Raji (cell line): ENCODE measurements around the gene TNPO3.

ENCODE experiments used
- POLR2A ChIP-seq: IDR thresholded peaks from 2 replicates; pipeline ENCODE4 v1.6.1; 2011; ENCODE audit warnings: low read depth, low read length, control low read depth; ENCODE audit not compliant: insufficient read depth

The TNPO3 gene

DNA sequence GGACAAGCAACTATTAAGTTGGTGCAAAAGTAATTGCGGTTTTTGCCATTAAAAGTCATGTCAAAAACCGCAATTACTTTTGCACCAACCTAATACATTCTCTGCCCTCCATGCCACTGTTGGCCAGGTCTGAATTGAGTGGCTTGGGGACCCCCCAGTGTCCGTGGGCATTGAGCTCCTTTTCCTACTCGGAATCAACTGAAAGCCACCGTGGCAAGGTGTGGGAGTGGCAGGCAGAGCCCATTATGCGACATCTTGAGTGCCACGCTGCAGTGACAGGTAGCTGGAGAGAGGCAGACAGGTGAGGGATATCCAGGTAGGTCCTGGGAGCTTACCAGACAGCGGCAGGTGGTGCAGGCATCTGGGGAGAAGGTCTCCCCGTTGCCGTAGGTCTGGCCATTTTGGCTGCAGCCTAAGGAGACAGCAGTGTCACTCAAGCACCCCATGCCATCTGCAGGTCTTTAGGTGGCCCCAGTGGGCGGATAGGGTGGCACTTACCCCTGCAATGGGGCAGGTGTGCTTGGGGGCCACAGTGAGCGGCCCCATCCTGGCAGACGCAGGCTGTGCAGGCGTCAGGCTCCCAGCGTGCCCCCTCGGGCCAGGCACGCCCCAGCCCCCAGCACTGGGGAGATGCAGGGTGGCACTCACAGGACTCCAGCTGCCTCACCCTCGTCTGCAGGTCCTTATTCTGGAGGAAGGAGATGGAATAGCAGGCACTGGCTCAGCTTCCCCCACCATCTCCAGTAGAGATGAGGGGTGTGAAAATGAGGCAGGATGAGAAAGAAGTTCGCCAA lies 147.9 kb downstream of the TNPO3 start:
- no peak for TF ChIP-seq POLR2A

DNA sequence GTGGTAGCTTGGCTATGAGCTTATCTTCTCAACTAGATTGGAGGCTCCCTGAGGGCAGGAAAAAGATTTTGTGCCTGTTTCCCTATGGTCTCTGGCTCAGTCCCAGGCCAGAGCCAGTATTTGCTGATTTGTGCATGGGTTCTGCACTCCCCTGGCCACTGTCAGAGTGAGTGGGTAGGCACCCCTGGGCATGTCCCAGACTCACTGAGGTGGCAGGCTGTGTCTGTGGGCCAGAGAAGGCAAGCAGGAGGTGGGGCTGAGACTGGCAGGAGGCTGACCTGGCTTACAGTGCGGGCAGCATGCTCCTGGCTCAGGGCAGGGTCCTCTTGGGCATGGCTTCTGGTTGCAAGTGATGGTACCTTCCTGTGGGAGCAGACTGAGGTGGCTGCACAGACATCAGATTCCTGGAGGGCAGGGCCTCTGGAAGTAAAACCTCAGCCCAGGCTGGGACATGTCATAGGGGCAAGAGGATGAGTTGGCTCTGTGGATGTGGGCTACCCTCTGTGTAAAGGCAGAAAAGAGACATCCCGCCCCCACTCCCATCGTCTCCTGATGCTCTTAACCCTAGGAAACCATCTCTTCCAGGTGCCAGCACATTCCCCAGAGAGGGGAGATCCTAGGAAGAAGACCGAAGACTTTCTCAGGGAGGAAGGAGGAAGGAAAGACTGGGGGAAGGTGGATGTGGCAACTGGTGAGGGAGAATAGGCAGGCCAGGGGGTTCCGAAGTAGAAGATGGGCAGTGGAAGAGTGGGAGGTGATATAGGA lies 148.7 kb downstream of the TNPO3 start:
- TF ChIP-seq POLR2A: no peak

DNA sequence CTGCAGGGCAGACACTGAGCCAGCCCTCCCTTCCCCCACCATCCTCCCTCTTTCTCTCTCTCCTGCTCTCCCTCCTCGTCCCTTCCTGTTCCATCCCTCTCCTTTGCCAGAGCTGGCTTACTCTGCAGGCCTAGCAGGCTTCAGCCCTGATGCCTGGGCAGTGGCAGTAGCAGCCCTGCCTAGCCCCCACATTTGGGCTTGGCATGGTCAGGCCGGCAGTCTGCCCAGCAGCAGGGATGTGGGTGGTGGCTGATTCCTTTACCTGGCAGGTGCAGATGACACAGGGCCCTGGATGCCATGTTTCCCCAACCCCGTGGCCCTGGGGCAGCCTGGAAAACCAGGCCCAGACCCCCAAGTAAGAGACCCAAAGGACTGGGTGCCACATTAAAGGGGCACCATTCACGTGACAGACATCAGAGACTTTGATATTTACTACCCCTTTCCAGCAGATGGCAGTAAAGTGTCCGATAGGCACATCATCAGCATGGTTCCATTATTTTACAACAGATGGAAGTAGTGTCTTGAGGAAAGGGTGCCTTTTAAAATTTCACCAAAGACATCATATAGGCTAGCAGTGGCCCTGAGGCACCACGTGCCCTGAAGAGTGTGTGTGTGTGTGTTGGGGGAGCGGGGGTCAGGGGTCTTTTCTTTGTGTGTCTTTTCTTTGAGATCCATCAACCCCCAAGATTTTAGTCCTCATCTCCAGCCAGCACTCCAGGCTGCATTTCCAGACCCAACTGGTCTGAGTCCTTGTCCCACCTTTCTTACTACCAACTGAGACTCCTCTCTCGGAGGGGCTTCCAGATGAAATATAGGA lies 150.3 kb downstream of the TNPO3 start:
- no peak for TF ChIP-seq POLR2A
